Panc1 (cell line): ENCODE measurements around the gene SLC6A17. TPM values are rescaled to one million over a fixed set of nuclear protein-coding genes. Genes with fewer than 3 reads are reported as not detected.

Source experiments
- ATAC-seq: fragments of 200-7000 bp; cut with Tn5 transposase; 2 replicates; pipeline ENCODE4 v1.9.1; 2020; ENCODE audit warnings: mild to moderate bottlenecking, moderate library complexity
- BruUV-seq: library from RNA; stranded (reverse); fragments of 400-500 nt; replicated peaks from 2 replicates; lab custom pipeline; 2021; lab: Mats Ljungman, UMichigan
- CTCF ChIA-PET: fragments of 300-600 bp; sonication (Branson Sonifier 250); formaldehyde crosslinking; loops from one replicate; lab custom pipeline; 2022; ENCODE audit warnings: antibody characterized with exemption; lab: Charles Lee
- POLR2A ChIA-PET: fragments of 300-600 bp; sonication (Branson Sonifier 250); formaldehyde crosslinking; loops from one replicate; lab custom pipeline; 2022; ENCODE audit warnings: antibody characterized with exemption; lab: Charles Lee
- DNase-seq: peaks from one replicate; pipeline ENCODE4 v3.0.0-alpha.2; 2010; ENCODE audit warnings: low read depth, low spot score
- H3K27ac ChIP-seq: 2 replicates; pipeline ENCODE4 v1.5.1; 2011; ENCODE audit warnings: mild to moderate bottlenecking, low read length, inconsistent platforms
- H3K27me3 ChIP-seq: fragments of 200-500 bp; sonication (Bioruptor generic); 2 replicates; pipeline ENCODE4 v1.6.0; 2014; ENCODE audit warnings: low read length, inconsistent platforms; ENCODE audit not compliant: control insufficient read depth, insufficient read depth
- H3K36me3 ChIP-seq: fragments of 200-500 bp; sonication (Bioruptor generic); 2 replicates; pipeline ENCODE4 v1.5.1; 2014; ENCODE audit warnings: inconsistent platforms, mild to moderate bottlenecking, low read length, moderate library complexity; ENCODE audit not compliant: control insufficient read depth, insufficient read depth
- H3K4me1 ChIP-seq: 2 replicates; pipeline ENCODE4 v1.5.1; 2011; ENCODE audit warnings: inconsistent platforms, mild to moderate bottlenecking, low read length, moderate library complexity; ENCODE audit not compliant: control insufficient read depth, insufficient read depth
- H3K4me3 ChIP-seq, 2 experiments: 2 replicates each; pipeline ENCODE4 v1.5.1; 2011 to 2012; ENCODE audit warnings: low read depth in 2 of 2, low read length in 2 of 2, mild to moderate bottlenecking in 2 of 2, inconsistent platforms in 1 of 2, moderate library complexity in 1 of 2
- H3K9me3 ChIP-seq: fragments of 200-500 bp; sonication (Bioruptor generic); 2 replicates; pipeline ENCODE4 v1.5.1; 2014; ENCODE audit warnings: low read depth, mild to moderate bottlenecking, inconsistent platforms, low read length, moderate library complexity; ENCODE audit not compliant: control insufficient read depth, insufficient read depth
- POLR2AphosphoS5 ChIP-seq: IDR thresholded peaks from 2 replicates; pipeline ENCODE4 v1.6.1; 2012; ENCODE audit warnings: mild to moderate bottlenecking, low read depth, low read length, moderate library complexity
- SIN3A ChIP-seq: IDR thresholded peaks from 2 replicates; pipeline ENCODE4 v1.6.1; 2012; ENCODE audit warnings: low read depth, mild to moderate bottlenecking, low read length, moderate library complexity, borderline replicate concordance; ENCODE audit not compliant: insufficient read depth
- TCF7L2 ChIP-seq: IDR thresholded peaks from 2 replicates; pipeline ENCODE4 v1.6.1; 2011; ENCODE audit warnings: mild to moderate bottlenecking, low read depth, low read length, inconsistent platforms
- in situ Hi-C: cut with HindIII; loops from 2 replicates; pipeline ENCODE4 v1.10.0; 2016; ENCODE audit warnings: low sequenced_read_pairs, low pct_unique_long_range_greater_than_20kb
- intact Hi-C: fragments of 100-400 bp; cut with micrococcal nuclease; formaldehyde crosslinking; loops from one replicate; pipeline ENCODE4 v1.10.0; 2022; ENCODE audit not compliant: unreplicated experiment
- total RNA-seq: library from RNA; stranded (reverse); gene quantifications from one replicate; pipeline ENCODE4 v1.2.1, GENCODE V29; 2021; ENCODE audit not compliant: unreplicated experiment
- TF ChIP-seq, protein P1 (sequence below), 2 experiments: IDR thresholded peaks; 2 replicates each; pipeline ENCODE4 v1.6.1; 2011 to 2012; ENCODE audit warnings: low read depth in 2 of 2, control low read depth in 1 of 2, low read length in 1 of 2, mild to moderate bottlenecking in 1 of 2, moderate library complexity in 1 of 2; ENCODE audit not compliant: insufficient read depth in 1 of 2
- TF ChIP-seq, protein P2 (sequence below): fragments of 450-650 bp; IDR thresholded peaks from 2 replicates; pipeline ENCODE4 v1.5.1; 2017; ENCODE audit warnings: mild to moderate bottlenecking

The SLC6A17 gene
- total RNA-seq, 1 experiment from 2014 or later: 5.7 TPM

DNA sequence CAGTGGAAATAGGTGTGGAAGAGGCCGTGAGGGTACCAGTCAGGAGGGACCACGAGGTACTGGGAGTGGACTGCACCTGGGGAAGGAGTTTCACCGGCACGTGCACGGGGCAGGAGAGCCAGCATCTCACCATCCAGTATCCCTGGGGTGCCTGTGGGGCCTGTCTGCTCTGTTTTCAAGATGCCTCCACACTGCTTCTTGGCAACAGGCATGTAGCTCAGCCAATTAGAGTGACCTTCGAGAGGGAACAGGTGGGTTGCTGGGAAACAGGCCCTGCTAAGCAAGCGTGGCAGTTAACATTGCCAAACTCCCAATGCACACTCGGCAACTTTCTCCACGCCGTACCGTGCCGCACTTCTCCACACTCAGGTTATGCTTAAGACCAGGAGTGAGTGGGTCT is 77.5 kb downstream of the SLC6A17 start:
- Histone ChIP-seq H3K27me3 (no peaks in the 10 kb centered on the region), H3K36me3 (no peaks in the 10 kb centered on the region), H3K27ac (no peak overlapping the region), H3K9me3 (no peaks in the 10 kb centered on the region), H3K4me1 (peaks cover 10% of the 10 kb centered on the region), H3K4me3 (no peak overlapping the region)
- DNase-seq (no peak), ATAC-seq (no peak)
- no TSS peak for BruUV-seq
- POLR2A ChIA-PET: no interaction called here
- intact Hi-C loops (no loop called here), in situ Hi-C loops (no loop called here)
- TF ChIP-seq POLR2AphosphoS5 (no peak), SIN3A (no peak), TCF7L2 (no peak)
- TF ChIP-seq, protein P1, sequence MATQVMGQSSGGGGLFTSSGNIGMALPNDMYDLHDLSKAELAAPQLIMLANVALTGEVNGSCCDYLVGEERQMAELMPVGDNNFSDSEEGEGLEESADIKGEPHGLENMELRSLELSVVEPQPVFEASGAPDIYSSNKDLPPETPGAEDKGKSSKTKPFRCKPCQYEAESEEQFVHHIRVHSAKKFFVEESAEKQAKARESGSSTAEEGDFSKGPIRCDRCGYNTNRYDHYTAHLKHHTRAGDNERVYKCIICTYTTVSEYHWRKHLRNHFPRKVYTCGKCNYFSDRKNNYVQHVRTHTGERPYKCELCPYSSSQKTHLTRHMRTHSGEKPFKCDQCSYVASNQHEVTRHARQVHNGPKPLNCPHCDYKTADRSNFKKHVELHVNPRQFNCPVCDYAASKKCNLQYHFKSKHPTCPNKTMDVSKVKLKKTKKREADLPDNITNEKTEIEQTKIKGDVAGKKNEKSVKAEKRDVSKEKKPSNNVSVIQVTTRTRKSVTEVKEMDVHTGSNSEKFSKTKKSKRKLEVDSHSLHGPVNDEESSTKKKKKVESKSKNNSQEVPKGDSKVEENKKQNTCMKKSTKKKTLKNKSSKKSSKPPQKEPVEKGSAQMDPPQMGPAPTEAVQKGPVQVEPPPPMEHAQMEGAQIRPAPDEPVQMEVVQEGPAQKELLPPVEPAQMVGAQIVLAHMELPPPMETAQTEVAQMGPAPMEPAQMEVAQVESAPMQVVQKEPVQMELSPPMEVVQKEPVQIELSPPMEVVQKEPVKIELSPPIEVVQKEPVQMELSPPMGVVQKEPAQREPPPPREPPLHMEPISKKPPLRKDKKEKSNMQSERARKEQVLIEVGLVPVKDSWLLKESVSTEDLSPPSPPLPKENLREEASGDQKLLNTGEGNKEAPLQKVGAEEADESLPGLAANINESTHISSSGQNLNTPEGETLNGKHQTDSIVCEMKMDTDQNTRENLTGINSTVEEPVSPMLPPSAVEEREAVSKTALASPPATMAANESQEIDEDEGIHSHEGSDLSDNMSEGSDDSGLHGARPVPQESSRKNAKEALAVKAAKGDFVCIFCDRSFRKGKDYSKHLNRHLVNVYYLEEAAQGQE (IDR thresholded peaks at IDR 0.05; ENCODE audit: insufficient read depth in 1 of 2, low read depth in 2 of 2, low read length in 1 of 2): no peak
- TF ChIP-seq, protein P2, sequence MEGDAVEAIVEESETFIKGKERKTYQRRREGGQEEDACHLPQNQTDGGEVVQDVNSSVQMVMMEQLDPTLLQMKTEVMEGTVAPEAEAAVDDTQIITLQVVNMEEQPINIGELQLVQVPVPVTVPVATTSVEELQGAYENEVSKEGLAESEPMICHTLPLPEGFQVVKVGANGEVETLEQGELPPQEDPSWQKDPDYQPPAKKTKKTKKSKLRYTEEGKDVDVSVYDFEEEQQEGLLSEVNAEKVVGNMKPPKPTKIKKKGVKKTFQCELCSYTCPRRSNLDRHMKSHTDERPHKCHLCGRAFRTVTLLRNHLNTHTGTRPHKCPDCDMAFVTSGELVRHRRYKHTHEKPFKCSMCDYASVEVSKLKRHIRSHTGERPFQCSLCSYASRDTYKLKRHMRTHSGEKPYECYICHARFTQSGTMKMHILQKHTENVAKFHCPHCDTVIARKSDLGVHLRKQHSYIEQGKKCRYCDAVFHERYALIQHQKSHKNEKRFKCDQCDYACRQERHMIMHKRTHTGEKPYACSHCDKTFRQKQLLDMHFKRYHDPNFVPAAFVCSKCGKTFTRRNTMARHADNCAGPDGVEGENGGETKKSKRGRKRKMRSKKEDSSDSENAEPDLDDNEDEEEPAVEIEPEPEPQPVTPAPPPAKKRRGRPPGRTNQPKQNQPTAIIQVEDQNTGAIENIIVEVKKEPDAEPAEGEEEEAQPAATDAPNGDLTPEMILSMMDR: no peak
- CTCF ChIA-PET: no interaction called here

DNA sequence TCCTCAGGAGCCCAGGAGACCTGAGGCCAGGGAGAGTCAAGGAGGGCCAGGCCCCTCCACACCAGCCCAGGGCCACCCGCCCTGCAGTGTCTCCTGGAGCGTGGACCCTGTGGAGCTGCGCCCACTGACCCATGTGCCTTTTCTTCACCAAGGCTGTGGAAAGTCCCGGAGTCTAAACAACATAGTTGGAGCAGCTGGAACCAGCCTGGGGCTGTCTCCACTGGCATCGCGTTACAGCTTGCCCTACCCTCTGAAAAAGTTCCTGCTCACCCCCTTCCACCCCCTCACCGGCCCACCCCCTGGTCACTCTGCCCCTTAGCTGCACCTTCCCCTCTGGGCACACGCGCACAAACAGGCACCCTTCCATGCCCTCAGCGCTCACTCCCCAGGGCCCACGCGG is 78.1 kb downstream of the SLC6A17 start:
- in situ Hi-C loops (no loop called here), intact Hi-C loops (no loop called here)
- no peaks in the 10 kb centered on the region for H3K36me3 ChIP-seq
- ChIA-PET POLR2A (interaction anchor here (0.6 kb wide), 1 partner anchor 64 kb away, joined by 8 read pairs; no protein-coding TSS in a partner anchor), CTCF (no interaction called here)
- no peak overlapping the region for H3K4me3 ChIP-seq
- no peak overlapping the region for H3K27ac ChIP-seq
- no TSS peak for BruUV-seq
- ATAC-seq (no peak), DNase-seq (no peak)
- no peaks in the 10 kb centered on the region for H3K27me3 ChIP-seq
- TF ChIP-seq, protein P1 (IDR thresholded peaks at IDR 0.05; ENCODE audit: insufficient read depth in 1 of 2, low read depth in 2 of 2, low read length in 1 of 2): no peak
- no peak for TF ChIP-seq TCF7L2
- H3K4me1 ChIP-seq: peaks cover 10% of the 10 kb centered on the region
- H3K9me3 ChIP-seq: no peaks in the 10 kb centered on the region
